Measurements from ENCODE around the gene ANKRA2. TPM values are rescaled to one million over a fixed set of nuclear protein-coding genes. Genes with fewer than 3 reads are reported as not detected.

ANKRA2 gene
- total and polyA plus RNA-seq, 2 donors (not counting 3 experiments of a cell fraction or from before 2014, with no cell fraction given): 8.6 to 19.5 TPM

GRCh38 chr5:73565969-73566547 is 619 bp upstream of the ANKRA2 start:
- dilution Hi-C loops (cut with MboI; ENCODE audit: extremely low pct_ligation_motif_present, low sequenced_read_pairs) (no loop called here), intact Hi-C loops (cut with micrococcal nuclease) (loop anchor here (1.0 to 2.0 kb wide), 2 partner anchors 21 to 47 kb away; no protein-coding TSS in a partner anchor)
- Histone ChIP-seq H3K4me2 (ENCODE audit: insufficient read depth, low read length) (peak overlapping the region; percentile 99), H3K9me1 (replicated peaks; ENCODE audit: control insufficient read depth, extremely low read depth, insufficient read depth, low read length) (no peaks in the 10 kb centered on the region), H4K20me1 (replicated peaks; ENCODE audit: control insufficient read depth, extremely low read depth, insufficient read depth, low read length) (no peaks in the 10 kb centered on the region), H3K27ac (ENCODE audit: insufficient read depth, low read depth, low read length) (peak overlapping the region; percentile 63), H3K79me2 (ENCODE audit: control insufficient read depth, insufficient read depth, low read length) (peaks cover 33% of the 10 kb centered on the region), H3K4me3 (replicated peaks in 1 of 3; ENCODE audit: insufficient read depth in 1 of 3, low read depth in 1 of 3, low read length in 3 of 3) (peak overlapping the region; percentile 71 to 92 (median 81)), H2AFZ (ENCODE audit: low read depth, low read length) (peak overlapping the region; percentile 47), H3K9ac (replicated peaks; ENCODE audit: extremely low read depth, insufficient read depth, low read length) (peak overlapping the region; percentile 81), H3K9me3 (replicated peaks; ENCODE audit: control insufficient read depth, insufficient read depth, low read length) (no peaks in the 10 kb centered on the region), H3K36me3 (ENCODE audit: control insufficient read depth in 2 of 2, extremely low read depth in 1 of 2, insufficient read depth in 2 of 2, low read length in 2 of 2) (peaks cover 0 to 3% of the 10 kb centered on the region in 2 experiments), H3K27me3 (ENCODE audit: control insufficient read depth in 2 of 2, insufficient read depth in 2 of 2, low read length in 2 of 2) (no peaks in the 10 kb centered on the region), H3K4me1 (ENCODE audit: control insufficient read depth, extremely low read depth, insufficient read depth, low read length) (peaks cover 18% of the 10 kb centered on the region)
- TF ChIP-seq POLR2A (IDR thresholded peaks at IDR 0.05; ENCODE audit: low read depth, low read length) (no peak), MYC (IDR thresholded peaks at IDR 0.05; ENCODE audit: low read depth, low read length) (no peak), CTCF (IDR thresholded peaks at IDR 0.05; ENCODE audit: extremely low read depth in 1 of 2, insufficient read depth in 1 of 2, low read depth in 1 of 2, low read length in 2 of 2) (no peak), EZH2 (IDR thresholded peaks at IDR 0.05; ENCODE audit: borderline replicate concordance, low read depth, low read length, severe bottlenecking) (no peak), POLR2AphosphoS5 (IDR thresholded peaks at IDR 0.05; ENCODE audit: insufficient read depth, low read depth, low read length) (no peak), MAX (IDR thresholded peaks at IDR 0.05; ENCODE audit: insufficient read depth, insufficient read length) (no peak), GATA2 (IDR thresholded peaks at IDR 0.05; ENCODE audit: insufficient read depth, insufficient read length, low read depth, low read length) (no peak)
- BruUV-seq (replicated peaks): TSS peak; percentile 78
- DNase-seq (ENCODE audit: low read depth, low spot score): no peak
- no peak for FAIRE-seq
- ChIA-PET POLR2A (no interaction called here), CTCF (interaction anchor here (1.6 kb wide), 1 partner anchor 227 kb away, joined by 4 read pairs; no protein-coding TSS in a partner anchor)
